ENCODE measurements around the gene PCBD1.

DNA sequence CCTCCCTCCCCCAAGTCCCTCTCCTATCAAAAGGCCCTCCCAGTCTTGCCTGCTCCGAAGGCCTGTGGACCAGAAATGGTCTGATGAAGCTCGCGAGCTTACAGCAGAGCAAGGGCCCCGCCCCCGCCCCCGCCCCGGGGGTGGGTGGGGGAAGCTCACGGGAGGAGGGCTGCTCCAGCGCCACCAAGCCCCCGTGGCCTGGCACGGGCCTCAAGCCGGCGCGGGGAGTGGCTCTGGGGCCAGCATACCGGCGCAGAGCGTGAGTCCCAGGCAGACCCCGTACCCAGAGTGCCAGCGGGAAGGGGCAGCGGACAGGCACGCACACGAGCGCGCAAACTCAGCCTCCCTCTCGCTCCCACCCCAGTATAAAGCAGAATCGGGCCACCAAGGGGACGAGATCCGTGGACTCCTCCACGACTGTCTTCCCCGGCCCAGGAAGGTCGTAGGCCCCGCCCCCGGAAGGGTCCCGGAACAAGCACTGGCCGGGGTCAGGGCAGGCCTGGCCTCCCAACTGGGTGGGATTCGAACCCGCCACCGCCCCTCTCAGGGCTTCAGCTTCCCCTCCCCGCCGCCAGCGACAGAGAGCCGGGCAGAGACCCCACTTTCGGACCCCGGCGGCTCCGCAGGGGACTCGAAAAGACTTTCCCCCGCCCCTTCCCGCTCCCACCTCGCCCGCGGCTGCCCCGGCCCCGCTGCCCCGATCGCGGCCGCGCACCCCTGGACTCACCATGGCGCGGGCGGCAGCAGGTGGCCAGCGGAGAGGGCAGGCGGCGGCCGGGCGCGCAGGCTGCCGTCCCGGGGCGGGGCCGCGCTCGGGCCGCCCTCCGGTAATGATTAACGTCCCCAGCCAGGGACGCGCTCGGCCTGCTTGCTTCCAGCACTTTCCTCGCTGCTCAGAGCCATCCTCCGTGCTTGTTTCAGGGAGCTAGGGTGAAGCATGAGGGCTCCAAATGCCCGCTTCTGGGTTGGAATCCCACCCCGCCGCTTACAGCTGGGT is at the start of gene PCBD1:
- TF ChIP-seq, protein P1, sequence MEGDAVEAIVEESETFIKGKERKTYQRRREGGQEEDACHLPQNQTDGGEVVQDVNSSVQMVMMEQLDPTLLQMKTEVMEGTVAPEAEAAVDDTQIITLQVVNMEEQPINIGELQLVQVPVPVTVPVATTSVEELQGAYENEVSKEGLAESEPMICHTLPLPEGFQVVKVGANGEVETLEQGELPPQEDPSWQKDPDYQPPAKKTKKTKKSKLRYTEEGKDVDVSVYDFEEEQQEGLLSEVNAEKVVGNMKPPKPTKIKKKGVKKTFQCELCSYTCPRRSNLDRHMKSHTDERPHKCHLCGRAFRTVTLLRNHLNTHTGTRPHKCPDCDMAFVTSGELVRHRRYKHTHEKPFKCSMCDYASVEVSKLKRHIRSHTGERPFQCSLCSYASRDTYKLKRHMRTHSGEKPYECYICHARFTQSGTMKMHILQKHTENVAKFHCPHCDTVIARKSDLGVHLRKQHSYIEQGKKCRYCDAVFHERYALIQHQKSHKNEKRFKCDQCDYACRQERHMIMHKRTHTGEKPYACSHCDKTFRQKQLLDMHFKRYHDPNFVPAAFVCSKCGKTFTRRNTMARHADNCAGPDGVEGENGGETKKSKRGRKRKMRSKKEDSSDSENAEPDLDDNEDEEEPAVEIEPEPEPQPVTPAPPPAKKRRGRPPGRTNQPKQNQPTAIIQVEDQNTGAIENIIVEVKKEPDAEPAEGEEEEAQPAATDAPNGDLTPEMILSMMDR (IDR thresholded peaks at IDR 0.05) = no peak
- TF ChIP-seq POLR2A (IDR thresholded peaks at IDR 0.05) = peak; percentile 47 to 70 (median 63)
